ENCODE measurements around the gene GBE1.
A peak's percentile ranks its signal among the peaks of the same experiment; 100 is the strongest.

The GBE1 gene

DNA sequence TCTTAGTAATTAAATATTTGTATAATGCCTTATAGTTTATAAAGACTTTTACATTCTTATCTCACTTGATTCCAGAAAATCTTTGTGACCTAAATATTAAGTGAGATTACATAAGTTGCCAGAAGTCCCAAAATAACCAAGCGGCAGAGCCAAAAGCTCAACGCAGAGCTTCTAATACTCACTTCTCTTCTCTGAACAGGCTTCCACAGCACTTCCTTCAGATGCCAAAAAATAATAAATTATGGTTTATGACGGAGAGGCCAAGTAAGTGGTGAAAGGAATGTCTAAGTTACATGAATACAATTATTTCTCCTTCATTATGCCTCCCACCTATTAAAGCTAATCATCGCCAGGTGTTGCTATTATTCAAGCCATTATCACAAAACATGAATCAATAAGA lies 110.3 kb downstream of the GBE1 start:
- DNase-seq (ENCODE audit: low read depth, low spot score), result no peak
- no peak overlapping the region for H3K4me3 ChIP-seq (ENCODE audit: low read length)

DNA sequence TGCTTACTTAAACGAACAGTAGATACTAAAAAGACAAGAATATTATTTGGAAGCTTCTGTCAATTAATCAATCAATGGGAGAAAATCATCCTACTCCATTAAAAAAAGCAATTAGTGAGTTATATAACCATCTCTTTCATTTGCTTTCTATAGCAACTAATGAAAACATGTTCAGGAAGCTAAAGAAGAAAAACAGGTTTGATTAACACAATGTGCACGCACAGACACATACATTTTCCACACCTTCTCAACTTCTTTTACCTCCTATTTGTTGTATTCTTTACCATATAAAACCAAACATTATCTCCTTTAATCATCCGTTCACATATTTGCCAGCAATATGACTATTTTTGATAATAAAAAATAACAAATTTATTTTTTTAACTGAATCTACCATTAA lies 111.3 kb downstream of the GBE1 start:
- no peak for DNase-seq (ENCODE audit: low read depth, low spot score)
- no peak overlapping the region for H3K4me3 ChIP-seq (ENCODE audit: low read length)

DNA sequence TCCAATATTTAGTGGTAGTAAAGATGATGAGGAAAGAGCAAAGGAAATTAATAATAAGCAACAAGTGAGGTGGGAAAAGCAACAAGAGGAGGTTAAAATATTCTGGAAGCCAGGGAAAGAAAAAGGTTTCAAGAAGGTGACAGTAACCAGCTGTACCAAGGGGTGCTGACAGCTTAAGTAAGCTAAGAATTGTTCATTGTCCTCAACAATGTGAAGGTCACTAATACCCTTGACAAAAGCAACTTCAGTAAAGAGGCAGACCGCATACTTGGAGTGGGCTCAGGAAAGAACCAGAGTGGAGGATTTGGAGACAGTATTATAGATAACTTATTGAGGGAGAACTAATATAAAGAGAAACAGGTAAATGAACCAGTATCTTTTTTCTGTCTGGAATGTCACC lies 116.2 kb downstream of the GBE1 start:
- no peak overlapping the region for H3K4me3 ChIP-seq (ENCODE audit: low read length)
- no peak for DNase-seq (ENCODE audit: low read depth, low spot score)

DNA sequence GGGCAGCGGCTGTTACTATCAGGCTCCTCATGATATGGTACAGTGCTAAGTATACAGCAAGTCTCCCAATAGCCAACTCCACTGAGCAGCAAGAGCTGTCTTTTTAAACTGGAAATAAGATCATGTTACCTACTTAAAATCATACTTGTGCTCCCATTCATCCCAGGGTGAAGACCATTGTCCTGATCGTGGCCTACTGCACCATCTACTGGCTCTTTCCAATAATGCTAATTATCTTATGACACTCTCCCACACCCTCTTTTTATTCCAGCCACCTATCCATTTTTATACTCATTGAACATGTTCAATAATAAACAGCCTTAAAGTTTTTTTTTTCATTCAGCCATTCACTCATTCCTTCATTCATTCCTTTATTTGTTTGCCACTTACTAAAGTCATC lies 117.7 kb downstream of the GBE1 start:
- no peak for DNase-seq (ENCODE audit: low read depth, low spot score)
- H3K4me3 ChIP-seq (ENCODE audit: low read length), result no peak overlapping the region

DNA sequence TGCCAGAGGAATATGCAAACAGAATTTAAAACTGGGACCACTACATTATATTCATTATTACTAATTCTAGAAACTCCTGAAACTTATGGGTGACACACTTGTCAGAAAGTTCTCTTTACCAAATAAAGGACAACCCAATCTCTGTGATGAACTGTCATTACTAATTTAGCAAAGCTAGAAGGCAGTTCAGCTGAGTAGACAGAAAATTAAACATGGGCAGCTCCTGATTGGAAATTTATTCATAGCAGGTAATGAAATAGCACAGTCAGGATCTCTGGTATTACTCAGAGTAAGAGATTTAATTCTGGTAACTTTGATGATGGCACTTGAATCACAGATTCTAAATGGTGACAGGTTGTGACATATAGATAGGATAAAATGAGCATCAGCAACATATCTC lies 123.0 kb downstream of the GBE1 start:
- no peak overlapping the region for H3K4me3 ChIP-seq (ENCODE audit: low read length)
- no peak for DNase-seq (ENCODE audit: low read depth, low spot score)

DNA sequence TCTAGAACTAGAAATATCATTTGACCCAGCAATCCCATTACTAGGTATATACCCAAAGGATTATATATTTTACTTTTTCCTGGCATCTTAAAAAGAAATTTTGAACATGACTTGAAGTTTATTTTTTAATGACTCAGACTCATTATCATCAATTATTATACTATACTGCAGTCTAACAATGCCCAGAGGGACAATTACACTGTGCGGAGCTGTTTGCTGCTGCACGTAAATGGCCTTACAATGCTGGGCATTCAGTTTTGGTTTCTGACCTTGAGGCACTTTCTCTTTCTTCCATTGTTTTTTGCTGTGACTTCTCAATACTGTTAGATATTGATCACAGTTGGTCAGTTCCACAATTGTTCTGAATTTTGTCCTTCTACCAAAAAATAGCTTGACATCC lies 128.8 kb downstream of the GBE1 start:
- no peak overlapping the region for H3K4me3 ChIP-seq (ENCODE audit: low read length)
- no peak for DNase-seq (ENCODE audit: low read depth, low spot score)

DNA sequence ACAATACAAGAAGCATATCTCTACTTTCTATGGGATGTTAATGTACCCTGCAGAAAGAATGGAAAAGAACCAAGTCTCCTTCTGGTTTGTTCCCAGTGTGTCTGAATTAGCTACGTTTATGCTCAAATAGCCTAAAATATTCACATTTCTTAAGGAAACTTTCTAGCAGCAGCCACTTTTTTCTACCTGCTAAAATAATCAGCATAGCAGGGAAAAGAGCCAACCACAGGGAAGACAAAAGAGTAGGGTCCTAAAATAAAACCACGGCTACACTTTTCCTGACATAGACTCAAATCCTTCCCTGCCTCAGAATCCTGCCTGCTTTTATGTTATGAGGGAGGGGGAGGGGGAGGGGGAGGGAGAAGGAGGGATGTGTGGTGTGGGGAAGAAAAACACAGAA lies 136.7 kb downstream of the GBE1 start:
- DNase-seq (ENCODE audit: low read depth, low spot score), result no peak
- H3K4me3 ChIP-seq (ENCODE audit: low read length), result no peak overlapping the region

DNA sequence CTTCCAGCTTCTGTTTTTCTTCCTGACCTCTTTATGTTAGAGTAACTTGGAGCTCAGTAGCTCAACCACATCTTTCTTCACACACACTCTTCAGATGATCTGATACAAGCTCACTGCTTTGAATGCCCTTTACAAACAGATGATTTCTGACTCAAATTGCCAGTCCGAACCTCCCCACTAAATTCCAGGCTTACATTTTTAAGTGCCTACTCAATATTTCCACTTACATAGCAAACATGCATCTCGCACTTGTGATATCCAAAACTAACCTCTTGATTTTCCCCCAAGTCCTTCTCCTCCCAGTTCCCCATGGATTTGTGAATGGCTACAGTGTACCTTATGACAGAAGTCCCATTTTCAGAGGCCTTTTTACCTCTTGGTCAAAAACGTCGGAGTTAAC lies 139.1 kb downstream of the GBE1 start:
- DNase-seq (ENCODE audit: low read depth, low spot score), result no peak
- H3K4me3 ChIP-seq (ENCODE audit: low read length), result no peak overlapping the region

DNA sequence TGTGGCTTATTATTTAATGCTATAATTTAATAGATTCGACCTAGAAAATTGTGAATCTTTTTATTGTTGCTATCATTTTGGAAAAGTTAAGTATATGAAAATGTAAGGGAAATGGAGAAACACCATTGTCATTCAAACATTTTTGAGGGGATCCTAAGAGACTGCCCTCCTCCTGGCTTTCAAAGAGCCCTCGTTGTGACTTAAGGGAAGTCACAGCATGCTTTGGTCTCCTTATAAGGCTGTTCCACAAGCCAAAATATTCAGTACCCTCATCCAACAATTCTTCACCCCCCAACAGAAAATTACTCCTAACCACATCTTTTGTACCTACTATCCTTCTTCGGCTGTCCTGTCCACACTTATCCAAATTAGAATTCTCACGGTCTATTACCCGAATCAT lies 140.2 kb downstream of the GBE1 start:
- H3K4me3 ChIP-seq (ENCODE audit: low read length), result no peak overlapping the region
- DNase-seq (ENCODE audit: low read depth, low spot score), result no peak

DNA sequence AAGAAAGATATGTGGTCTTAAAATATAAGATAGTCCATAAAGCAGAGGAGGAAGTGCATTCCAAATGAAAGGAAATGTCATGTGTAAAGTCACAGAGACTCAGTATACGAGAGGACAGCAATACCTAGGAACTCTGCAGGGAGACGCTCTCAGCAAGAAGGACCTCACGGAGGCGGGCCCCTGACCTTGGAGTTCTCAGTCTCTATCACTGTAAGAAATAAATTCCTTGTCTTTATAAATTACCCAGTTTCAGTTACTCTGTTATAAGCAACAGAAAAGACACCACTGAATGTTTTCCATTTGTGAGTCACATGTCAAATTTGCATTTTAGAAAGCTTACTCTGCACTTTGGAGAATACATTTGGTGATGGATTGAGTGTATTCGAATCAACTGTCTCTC lies 140.6 kb downstream of the GBE1 start:
- no peak overlapping the region for H3K4me3 ChIP-seq (ENCODE audit: low read length)
- DNase-seq (ENCODE audit: low read depth, low spot score), result no peak

DNA sequence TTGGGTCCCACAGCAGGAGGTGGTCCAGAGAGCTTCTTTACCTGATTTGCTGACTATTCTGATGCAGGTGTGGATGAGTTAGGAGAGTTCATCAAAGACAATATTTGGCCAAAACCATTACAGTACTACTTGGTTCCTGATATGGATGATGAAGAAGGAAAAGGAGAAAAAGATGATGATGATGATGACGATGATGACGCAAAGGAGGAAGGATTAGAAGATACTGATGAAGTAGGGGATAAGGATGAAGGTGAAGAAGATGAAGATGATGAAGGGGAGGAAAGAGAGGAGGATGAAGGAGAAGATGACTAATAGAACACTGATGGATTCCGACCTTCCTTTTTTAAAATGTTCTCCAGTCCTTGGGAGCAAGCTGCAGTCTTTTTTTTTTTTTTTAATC lies 148.7 kb downstream of the GBE1 start:
- no peak for DNase-seq (ENCODE audit: low read depth, low spot score)
- H3K4me3 ChIP-seq (ENCODE audit: low read length), result no peak overlapping the region

DNA sequence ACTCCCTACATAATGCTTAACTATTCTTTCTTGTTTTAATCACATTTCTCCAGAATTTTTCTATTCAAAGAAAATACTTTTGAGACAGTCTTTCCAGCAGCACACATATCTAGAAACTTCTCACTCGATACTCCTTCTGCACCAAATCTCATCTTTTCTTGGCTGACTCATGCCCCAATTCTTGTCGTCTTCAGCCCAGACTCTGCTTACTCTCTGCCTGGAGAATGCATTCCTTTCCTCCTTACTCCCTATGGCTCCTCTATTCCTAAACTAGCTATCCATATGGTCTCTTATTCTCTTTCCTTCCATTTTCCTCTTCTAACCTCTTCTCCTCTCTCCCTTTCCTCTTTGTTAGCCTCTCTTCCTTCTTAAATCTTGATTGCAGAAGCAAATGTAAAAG lies 158.7 kb downstream of the GBE1 start:
- no peak for DNase-seq (ENCODE audit: low read depth, low spot score)
- H3K4me3 ChIP-seq (ENCODE audit: low read length), result no peak overlapping the region

DNA sequence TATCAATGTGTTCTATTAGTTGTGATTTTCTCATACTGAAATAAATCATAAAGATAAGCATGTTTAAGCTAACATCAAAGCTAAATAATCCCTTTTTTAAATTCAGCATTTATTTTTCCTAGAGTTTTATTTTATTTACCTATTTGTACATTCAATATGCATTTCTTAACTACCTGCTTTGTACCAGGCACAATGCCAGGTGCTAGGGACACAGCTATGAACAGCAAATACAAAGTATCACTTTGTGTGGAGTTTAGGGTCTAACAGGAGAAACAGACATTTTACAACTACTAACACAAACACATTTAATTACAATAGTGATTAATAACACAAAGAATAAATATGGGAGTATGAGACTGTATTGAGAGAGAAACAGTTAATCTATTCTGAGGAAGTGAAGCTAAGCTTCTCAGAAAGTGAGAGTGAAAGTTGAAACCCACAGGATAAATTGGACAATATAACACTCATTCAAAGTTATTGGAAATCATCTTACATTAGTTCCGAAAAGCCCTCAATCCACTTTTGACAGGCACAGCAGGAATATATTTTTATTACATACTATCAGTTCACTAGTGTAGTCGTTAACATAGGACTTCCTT lies 159.6 kb downstream of the GBE1 start:
- no peak for DNase-seq (ENCODE audit: low read depth, low spot score)

DNA sequence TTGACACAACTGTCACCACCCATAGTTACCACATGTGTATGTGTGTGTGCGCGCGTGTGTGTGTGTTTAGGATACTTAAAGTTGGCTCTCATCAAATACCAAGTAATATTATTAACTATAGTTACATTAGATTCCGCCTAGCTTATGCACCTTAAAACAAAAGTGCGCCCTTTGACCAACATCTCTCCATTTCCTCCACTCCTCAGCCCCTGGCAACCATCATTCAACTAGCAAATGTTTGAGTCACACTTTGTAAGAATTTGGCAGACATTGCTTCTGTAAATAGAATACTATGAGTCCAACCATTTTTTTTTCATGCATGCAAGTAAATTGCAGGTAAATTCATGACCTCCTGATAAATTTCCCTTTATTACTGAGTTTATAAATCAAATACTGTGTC lies 169.3 kb downstream of the GBE1 start:
- H3K4me3 ChIP-seq (ENCODE audit: low read length), result no peak overlapping the region
- no peak for DNase-seq (ENCODE audit: low read depth, low spot score)

More for the DNA sequence above, 159.6 kb downstream of the GBE1 start:
- H3K4me3 ChIP-seq (ENCODE audit: low read length), result no peak overlapping the region

DNA sequence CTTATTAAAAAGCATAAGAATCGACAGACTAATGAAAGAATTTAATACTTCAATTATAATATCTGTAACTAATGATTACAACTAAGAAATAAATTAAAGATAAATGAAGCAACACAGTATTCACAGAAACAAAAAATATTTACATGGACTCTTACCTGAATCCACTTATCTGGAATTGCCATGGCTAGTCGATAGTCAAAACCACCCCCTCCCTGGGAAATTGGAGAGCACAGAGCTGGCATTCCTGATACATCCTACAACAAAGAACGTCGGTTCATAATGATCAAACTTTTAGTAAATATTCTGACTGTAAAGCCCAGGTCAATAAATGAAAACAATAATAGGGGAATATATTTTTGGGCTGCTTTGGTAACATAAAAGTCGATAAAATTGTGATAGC lies 175.5 kb downstream of the GBE1 start:
- DNase-seq (ENCODE audit: low read depth, low spot score), result no peak

DNA sequence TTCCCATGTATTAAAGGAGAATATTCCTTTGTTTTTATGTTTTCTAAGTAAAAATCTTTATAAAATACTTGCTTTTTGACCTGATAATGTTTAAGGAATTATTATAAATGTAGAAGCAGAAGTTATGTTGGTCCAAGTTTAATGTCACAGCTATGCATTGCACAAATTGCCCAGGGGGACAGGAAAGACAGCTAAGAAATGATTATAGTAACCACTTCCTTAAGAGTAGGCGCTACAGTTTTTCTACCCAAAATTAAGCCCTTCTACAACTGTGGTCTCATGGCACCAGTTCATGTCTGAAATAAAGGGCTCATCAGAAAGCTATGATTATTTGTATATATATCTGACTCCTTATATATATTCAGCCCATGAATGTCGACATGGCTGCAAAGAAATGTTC lies 176.4 kb downstream of the GBE1 start:
- peak; percentile 3 for DNase-seq (ENCODE audit: low read depth, low spot score)
- H3K4me3 ChIP-seq (ENCODE audit: low read length), result no peak overlapping the region

More for the DNA sequence above, 175.5 kb downstream of the GBE1 start:
- H3K4me3 ChIP-seq (ENCODE audit: low read length), result no peak overlapping the region

DNA sequence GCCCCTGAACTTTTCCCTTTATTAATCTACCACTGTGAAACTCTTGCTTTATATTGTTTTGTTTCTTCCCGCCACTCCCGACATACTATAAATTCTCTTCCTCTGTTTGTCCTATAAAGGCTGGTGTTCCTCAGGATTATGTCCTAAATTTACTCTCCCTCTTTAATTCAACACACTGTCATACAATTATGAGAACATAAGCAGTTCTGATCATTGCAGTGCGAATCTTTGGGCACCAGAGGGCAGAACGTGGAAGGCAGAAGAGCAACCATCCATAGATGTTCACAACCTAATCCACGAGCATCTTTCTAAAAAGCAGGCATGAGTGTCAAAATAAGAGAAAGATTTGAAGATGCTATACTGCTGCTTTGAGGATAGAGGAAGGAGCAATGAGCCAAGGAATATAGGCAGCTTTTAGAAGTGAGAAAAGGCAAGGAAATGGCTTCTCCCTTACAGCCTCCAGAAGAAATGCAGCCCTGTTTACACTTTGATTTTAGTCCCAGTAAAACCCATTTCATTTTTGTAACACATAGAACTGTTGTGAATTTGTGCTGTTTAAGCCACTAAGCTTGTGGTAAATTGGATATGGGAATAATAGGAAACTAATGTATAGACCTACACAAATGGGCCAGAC lies 179.4 kb downstream of the GBE1 start:
- no peak overlapping the region for H3K4me3 ChIP-seq (ENCODE audit: low read length)
- peak; percentile 35 for DNase-seq (ENCODE audit: low read depth, low spot score)

DNA sequence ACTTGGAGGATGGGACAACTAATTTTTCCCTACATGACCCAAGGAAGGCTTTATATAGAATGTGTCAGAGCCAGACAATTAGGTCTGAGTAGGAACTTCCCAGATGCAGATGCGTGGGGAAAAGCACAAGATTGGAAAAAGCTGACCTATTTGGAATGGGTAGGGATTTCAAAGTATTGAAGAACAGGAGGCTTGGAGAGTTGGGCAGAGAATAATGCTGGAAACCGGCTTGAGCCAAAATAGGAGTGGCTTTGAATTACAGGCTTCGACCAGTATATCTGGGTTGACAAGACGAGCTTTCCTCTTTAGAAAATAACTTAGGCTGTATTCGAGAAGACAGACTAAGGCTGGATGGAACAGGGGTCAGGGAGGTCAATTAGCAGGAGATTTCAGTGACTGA lies 181.1 kb downstream of the GBE1 start:
- H3K4me3 ChIP-seq (ENCODE audit: low read length), result no peak overlapping the region
- DNase-seq (ENCODE audit: low read depth, low spot score), result no peak

DNA sequence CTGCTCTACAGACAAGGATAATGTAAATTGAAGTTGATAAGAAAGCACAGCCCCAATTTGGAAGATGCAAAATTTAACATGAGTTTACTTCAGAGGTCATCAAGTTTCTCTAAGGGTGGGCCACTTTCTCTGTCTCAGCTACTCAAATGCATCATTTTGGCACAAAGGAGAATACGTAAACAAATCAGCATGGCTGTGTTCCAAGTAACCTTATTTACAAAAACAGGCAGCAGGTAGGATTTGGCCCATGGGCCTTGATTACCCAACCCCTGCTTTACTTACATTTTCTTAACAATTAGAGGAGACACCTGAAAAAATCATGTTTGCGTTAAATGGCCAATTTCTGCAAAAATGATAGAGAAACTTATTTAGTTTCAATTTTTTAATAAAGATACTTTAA lies 181.7 kb downstream of the GBE1 start:
- H3K4me3 ChIP-seq (ENCODE audit: low read length), result no peak overlapping the region
- DNase-seq (ENCODE audit: low read depth, low spot score), result no peak

DNA sequence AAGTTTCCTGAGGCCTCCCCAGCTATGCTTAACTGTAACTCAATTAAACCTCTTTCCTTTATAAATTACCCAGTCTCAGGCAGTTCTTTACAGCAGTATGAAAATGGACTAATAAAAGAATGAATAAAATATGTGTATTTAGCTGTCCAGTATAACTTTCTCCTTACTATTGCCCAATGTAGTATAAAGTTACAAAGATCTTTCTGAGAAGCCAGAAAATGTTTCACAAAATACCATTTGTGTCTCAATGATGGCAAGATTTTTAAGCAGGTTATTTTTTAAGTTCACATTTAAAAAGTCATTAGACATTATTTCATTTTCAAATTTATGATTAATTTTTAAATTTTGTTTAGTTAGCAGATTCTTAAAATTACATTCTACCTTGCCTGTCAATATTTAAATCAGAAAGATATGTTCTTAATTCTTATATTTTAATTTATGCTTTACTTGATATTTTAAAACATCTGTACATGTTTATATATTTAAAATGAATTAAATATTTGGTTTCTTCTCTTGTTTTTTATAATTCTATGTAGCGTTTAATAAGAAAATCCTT lies 189.2 kb downstream of the GBE1 start:
- H3K4me3 ChIP-seq (ENCODE audit: low read length), result no peak overlapping the region
- DNase-seq (ENCODE audit: low read depth, low spot score), result no peak

DNA sequence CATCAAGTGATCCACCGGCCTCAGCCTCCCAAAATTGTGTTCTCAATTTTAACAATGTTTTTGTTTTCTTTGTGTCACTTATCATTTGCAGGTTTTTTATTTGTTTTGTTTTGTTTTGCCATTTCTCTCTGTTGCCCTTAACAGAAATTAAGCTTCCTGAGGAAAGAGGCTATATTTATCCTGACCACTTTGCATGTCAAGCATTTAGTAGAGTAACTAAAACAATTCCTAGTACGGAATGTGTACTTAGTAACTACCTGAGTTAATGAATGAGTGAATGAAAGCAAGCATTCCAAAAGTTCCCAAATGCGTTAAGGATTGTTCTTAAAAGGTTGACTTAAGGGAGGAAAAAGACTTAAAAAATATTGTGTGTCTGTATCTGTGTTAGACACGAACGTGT lies 193.1 kb downstream of the GBE1 start:
- DNase-seq (ENCODE audit: low read depth, low spot score), result no peak
- no peak overlapping the region for H3K4me3 ChIP-seq (ENCODE audit: low read length)
